Chondrocyte (in vitro differentiated cells): ENCODE results near the gene GALNTL6. TPM values are rescaled to one million over a fixed set of nuclear protein-coding genes. Genes with fewer than 3 reads are reported as not detected.

Experiments
- DNase-seq: peaks from one replicate; pipeline ENCODE4 v3.0.0; 2021; ENCODE audit warnings: mixed read lengths, low spot score
- H3K27ac Mint-ChIP-seq: one replicate; pipeline ENCODE4 v1.8.0; 2021; ENCODE audit warnings: mild to moderate bottlenecking, moderate library complexity, mixed read lengths; ENCODE audit not compliant: unreplicated experiment
- H3K27me3 Mint-ChIP-seq: 2 replicates; pipeline ENCODE4 v1.8.0; 2021; ENCODE audit warnings: low read depth, mixed read lengths
- H3K36me3 Mint-ChIP-seq: 2 replicates; pipeline ENCODE4 v1.8.0; 2021; ENCODE audit warnings: low read depth, mixed read lengths
- H3K4me1 Mint-ChIP-seq: 2 replicates; pipeline ENCODE4 v1.8.0; 2021; ENCODE audit warnings: low read depth, mild to moderate bottlenecking, mixed read lengths
- H3K4me3 Mint-ChIP-seq: one replicate; pipeline ENCODE4 v1.8.0; 2021; ENCODE audit warnings: mild to moderate bottlenecking, moderate library complexity, mixed read lengths; ENCODE audit not compliant: unreplicated experiment
- H3K9me3 Mint-ChIP-seq: 2 replicates; pipeline ENCODE4 v1.8.0; 2021; ENCODE audit warnings: low read depth, mixed read lengths
- CTCF ChIP-seq: fragments of 200-600 bp; sonication (generic); IDR thresholded peaks from 2 replicates; pipeline ENCODE4 v1.5.0; 2021; ENCODE audit warnings: antibody characterized with exemption, mild to moderate bottlenecking, moderate library complexity
- total RNA-seq: library from RNA; stranded (reverse); gene quantifications from 3 replicates; pipeline ENCODE4 v1.2.1, GENCODE V29; 2021

GALNTL6 gene
- total RNA-seq, 1 donor from 2014 or later, result not detected

- H3K27me3 Mint-ChIP-seq, result no peaks in the 10 kb centered on the region
- H3K36me3 Mint-ChIP-seq, result peaks cover 1% of the 10 kb centered on the region
- H3K27ac Mint-ChIP-seq, result no peak overlapping the region
- peaks cover 25% of the 10 kb centered on the region for H3K4me1 Mint-ChIP-seq
- no peak for TF ChIP-seq CTCF
- peaks cover 6% of the 10 kb centered on the region for H3K9me3 Mint-ChIP-seq
- no peak overlapping the region for H3K4me3 Mint-ChIP-seq
- DNase-seq, result no peak
Observed at GRCh38 chr4:172979332-172979731, 1166.1 kb downstream of the GALNTL6 start.

DNA sequence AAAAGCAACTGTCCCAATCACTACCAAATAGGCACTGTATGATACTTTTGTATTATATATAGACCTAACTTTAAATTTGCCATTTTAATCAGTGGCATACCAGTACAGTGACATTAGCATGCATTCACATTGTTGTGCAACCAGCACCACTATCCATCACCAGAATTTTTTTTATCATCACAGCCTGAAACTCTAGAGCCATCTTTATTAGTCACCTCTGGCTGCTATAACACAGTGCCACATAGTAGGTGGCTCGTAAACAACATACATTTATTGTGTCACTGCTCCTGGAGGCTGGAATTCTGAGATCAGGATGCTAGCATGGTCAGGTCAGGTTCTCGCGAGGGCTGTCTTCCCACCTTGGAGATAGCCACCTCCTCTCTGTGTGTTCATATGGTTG, 1167.0 kb downstream of the GALNTL6 start:
- no peak for DNase-seq
- Mint-ChIP-seq H3K9me3 (peaks cover 6% of the 10 kb centered on the region), H3K27ac (no peak overlapping the region), H3K4me3 (no peak overlapping the region), H3K36me3 (peaks cover 1% of the 10 kb centered on the region), H3K4me1 (peaks cover 25% of the 10 kb centered on the region), H3K27me3 (no peaks in the 10 kb centered on the region)
- no peak for TF ChIP-seq CTCF

DNA sequence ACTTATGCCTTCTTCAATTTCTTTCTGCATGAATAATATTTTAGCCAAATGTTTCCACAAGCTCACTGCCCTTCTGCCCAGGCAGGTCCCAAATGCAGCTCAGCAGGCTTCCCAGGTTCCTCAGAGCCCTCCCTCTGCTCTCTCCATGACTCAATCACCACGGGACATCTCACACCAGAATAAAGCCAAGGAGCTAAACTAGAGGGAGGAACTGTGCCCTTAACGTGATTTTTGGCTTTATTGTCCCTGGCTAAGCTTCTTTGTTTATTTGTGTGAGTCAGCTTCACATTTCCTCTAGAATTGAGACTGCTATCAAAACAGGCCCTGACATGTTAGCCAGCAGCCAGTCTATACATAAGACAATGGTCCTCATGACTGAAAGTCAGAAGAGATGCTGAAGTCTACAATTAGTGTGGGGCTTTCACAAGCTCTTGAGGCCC, 1169.0 kb downstream of the GALNTL6 start:
- DNase-seq, result no peak
- Mint-ChIP-seq H3K4me1 (peaks cover 20% of the 10 kb centered on the region), H3K36me3 (peaks cover 1% of the 10 kb centered on the region), H3K4me3 (no peak overlapping the region), H3K27ac (peak overlapping the region; percentile 94), H3K27me3 (no peaks in the 10 kb centered on the region), H3K9me3 (peaks cover 6% of the 10 kb centered on the region)
- no peak for TF ChIP-seq CTCF

GRCh38 chr4:172983014-172983413, 1169.8 kb downstream of the GALNTL6 start:
- Mint-ChIP-seq H3K4me1 (peaks cover 16% of the 10 kb centered on the region), H3K36me3 (peaks cover 2% of the 10 kb centered on the region), H3K9me3 (peaks cover 10% of the 10 kb centered on the region), H3K27me3 (no peaks in the 10 kb centered on the region), H3K27ac (no peak overlapping the region), H3K4me3 (no peak overlapping the region)
- TF ChIP-seq CTCF, result no peak
- DNase-seq, result no peak

DNA sequence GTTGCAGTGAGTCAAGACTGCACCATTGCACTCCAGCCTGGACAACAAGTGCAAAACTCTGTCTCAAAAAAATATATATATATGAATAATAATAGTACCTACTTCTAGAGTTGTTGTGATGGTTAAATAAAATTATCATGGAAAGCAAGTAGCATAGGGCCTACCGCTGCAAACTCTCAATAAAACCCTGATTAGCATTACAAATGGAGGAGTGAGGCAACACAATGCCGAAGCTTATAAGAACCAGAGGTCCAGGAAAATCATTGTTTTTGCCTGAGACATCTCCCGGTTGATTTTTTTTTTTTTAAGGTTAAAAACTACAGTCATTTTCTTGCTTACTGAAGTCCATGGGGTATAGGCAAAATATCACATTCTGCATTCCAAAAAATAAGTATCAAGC, 1170.4 kb downstream of the GALNTL6 start:
- TF ChIP-seq CTCF, result no peak
- Mint-ChIP-seq H3K27ac (no peak overlapping the region), H3K36me3 (peaks cover 4% of the 10 kb centered on the region), H3K9me3 (peaks cover 13% of the 10 kb centered on the region), H3K4me3 (no peak overlapping the region), H3K4me1 (peaks cover 16% of the 10 kb centered on the region), H3K27me3 (no peaks in the 10 kb centered on the region)
- no peak for DNase-seq
